GM19468 (cell line): ENCODE results near the gene MAB21L4.

ENCODE experiments used
- ATAC-seq: cut with Tn5 transposase; IDR thresholded peaks from one replicate; pipeline ENCODE4 v1.9.1; 2021; ENCODE audit warnings: mild to moderate bottlenecking, moderate library complexity, moderate number of reproducible peaks; ENCODE audit not compliant: unreplicated experiment; ENCODE audit errors: extremely low read depth

MAB21L4 gene

GRCh38 chr2:240925568-240926515 is 29.9 kb upstream of the MAB21L4 start:
- no peak for ATAC-seq

- ATAC-seq: no peak
These were observed 29.2 kb upstream of the MAB21L4 start for GRCh38 chr2:240925191-240925567.

GRCh38 chr2:240922982-240923537 is 27.1 kb upstream of the MAB21L4 start:
- no peak for ATAC-seq

- no peak for ATAC-seq
These were observed 26.5 kb upstream of the MAB21L4 start for GRCh38 chr2:240922245-240922981.

GRCh38 chr2:240921995-240922244 is 26.0 kb upstream of the MAB21L4 start:
- no peak for ATAC-seq

DNA sequence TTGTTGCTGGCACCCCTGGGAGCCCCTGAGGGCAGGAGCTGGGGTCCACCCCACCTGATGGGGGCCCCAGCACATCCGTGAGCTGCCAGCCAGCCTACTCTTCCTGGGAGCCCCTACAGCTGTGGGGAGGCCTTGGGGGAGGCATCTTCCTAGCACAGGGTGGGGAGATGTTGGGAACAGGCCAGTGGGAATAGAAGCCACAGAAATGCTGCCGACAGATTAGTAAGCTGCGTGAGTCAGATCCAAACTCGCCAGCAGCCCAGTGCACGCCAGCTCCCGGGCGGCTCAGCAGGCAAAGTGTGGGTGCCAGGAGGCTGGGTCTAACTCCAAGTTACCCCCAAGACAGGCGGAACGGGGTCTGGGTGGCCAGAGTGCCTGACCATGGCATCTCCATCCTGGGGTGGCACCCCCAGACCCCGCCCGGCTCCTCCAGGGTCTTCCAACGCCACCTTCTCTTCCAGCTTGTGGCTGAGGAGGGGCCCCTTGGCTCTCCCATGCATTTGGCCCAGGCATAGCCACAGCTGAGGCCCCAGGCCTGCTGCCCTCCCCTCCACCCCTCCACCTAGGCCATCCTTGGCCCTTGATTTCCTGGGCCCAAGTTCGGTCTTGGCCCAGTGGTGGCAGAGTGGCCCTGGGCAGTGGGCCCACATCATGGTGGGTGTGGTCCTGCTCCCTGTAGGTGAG is 25.5 kb upstream of the MAB21L4 start:
- ATAC-seq: no peak

DNA sequence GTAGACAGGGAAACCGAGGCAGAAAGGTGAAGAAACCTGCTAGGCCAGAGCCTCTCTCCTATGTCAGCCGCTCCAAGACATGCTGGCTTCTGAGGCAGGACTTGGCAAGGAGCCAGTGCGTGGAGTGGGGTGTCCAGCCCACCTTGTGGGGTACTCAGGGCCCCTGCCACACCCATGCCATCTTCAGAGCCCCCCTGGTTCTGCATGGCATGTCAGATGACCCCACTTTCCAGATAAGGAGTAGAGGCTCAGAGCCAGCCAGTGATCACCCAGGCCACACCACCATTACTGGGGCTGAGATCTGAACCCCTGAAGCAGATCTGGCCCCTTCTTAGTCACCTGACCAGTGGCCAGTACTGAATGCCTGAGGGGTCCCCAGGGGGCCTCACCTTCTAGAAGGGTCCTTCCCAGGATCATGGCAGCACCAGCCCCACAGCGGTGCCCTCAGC is 24.9 kb upstream of the MAB21L4 start:
- ATAC-seq: no peak

DNA sequence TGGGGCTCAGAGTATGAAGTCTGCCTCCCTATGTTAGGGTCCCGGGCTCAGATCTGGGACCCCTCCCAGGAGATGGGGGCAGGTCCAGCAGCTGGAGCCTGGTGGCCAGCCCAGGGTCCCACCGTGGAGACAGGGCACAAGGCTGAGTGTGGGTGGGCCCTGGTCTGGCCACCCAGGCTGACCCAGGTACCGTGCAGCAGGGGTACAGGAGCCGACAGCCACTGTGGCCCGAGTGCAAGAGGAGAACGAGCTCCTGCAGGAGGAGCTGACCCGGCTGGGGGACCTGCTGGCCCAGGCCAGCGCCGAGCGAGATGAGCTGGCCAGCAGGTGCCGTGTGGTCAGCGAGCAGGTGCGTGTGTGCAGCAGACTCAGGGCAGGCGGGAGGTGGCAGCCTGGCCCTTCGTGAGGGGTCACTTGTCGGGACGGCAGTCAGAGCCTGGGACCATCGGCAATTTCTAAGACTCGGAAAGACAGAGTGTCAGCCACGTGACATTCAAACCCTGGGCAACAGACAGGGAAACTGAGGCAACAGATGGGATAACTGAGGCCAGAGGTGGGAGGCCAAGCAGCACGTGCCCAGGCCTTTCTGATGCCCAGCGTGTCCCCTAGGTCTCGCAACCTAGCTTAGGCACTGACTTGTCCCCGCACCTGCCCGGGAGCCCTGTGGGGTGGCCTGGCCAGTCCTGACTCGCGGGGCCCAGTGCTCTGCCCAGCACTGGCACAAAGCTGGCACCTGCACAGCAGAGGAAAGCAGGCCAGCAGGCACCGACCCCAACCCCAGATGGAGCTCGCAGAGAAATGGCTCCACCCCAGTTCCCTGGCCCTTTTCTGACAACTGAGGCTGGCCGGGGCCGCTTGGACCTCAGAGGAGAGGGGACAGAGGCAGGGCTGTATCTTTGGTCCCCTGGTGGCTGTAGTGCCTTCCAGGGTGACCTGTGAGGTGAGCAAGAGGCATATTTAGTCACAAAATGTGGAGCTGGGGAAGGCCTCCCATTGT is 24.1 kb upstream of the MAB21L4 start:
- no peak for ATAC-seq

GRCh38 chr2:240919161-240919781 is 23.3 kb upstream of the MAB21L4 start:
- no peak for ATAC-seq

GRCh38 chr2:240918258-240919091 is 22.5 kb upstream of the MAB21L4 start:
- ATAC-seq: no peak

GRCh38 chr2:240917684-240918257 is 21.8 kb upstream of the MAB21L4 start:
- no peak for ATAC-seq

DNA sequence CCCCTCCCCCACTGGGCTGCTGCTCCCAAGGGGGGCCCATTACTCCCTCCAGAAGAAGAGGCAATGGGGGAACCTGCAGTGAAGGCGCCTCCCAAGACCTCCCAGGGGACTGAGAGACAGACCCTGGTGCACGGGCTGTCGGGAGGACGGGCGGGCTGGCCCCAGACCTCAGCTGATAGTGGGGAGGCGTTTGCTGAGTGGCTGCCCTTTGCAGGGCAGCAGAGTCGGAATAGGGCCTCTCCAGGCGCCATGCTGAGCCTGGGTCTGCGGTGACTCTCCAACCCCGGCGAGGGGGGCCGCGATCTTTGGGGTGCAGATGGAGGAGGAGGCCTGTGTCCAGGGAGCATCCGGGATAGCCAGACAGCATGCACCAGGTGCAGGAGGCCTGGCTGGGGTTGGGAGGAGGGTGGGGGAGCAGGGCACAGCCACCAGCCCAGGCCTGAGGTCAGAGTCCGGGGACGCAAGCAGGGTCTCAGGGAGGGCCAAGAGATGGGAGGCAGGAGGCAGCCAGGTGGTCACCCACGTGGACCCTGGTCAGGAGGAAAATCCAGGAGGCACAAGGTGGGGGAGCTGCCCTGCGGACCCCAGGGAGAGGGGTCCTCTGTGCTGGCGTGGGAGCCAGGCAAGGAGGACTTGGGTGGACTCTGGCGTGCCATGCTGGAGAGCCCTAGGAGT is 21.2 kb upstream of the MAB21L4 start:
- no peak for ATAC-seq

DNA sequence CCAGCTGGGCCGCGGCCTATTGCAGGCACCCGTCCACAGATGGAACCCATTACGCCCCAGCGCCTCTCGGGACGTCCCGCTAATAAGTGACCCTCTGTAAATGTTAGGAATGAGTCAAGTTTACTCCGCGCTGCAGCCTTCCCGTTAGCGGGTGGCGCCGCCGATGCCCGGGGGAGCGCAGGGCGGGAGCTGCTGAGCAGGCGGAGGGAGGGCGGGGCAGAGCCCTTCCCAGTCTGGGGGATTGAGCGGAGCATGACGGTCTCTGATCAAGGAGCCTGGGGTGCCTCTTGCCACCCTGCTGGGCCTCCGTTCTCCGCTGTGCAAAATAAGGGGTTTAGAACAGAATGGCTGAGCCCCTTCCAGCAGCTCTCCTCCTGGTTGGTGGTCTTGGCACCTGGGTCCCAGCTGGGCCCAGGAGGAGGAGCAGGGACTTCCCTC is 20.6 kb upstream of the MAB21L4 start:
- ATAC-seq: no peak

GRCh38 chr2:240915526-240916341 is 19.8 kb upstream of the MAB21L4 start:
- ATAC-seq: no peak

GRCh38 chr2:240914645-240915525 is 18.9 kb upstream of the MAB21L4 start:
- ATAC-seq: no peak
